ENCODE data around the gene IL13RA1. TPM values are rescaled to one million over a fixed set of nuclear protein-coding genes. Genes with fewer than 3 reads are reported as not detected.

Gene IL13RA1
- total and polyA plus RNA-seq, 8 donors, result 18.5 to 110 (median 39.5) TPM

- no peak overlapping the region for H3K27ac ChIP-seq
- H3K27me3 ChIP-seq, result no peaks in the 10 kb centered on the region
- no peak overlapping the region for H3K4me3 ChIP-seq
- 77 to 83% (median 79%) methylated on average over 2 of the region's 2 CpGs for WGBS, 5 donors
- no peaks in the 10 kb centered on the region for H3K9me3 ChIP-seq
- peaks cover 0 to 18% (median 9%) of the 10 kb centered on the region in 4 donors for H3K36me3 ChIP-seq
- no peak for DNase-seq
- intact Hi-C loops (cut with DNase I; ENCODE audit: low total_unique reads), result no loop called here
- H3K4me1 ChIP-seq, result peaks cover 0 to 17% (median 4%) of the 10 kb centered on the region in 4 donors
- TF ChIP-seq EP300 (IDR thresholded peaks at IDR 0.05) (no peak), POLR2AphosphoS5 (IDR thresholded peaks at IDR 0.05) (no peak)
Measured at GRCh38 chrX:118745570-118745969, 18.2 kb downstream of the IL13RA1 start.

GRCh38 chrX:118751950-118752783, 24.8 kb downstream of the IL13RA1 start:
- WGBS, 5 donors, result 72 to 88% (median 78%) methylated on average over 9 of the region's 9 CpGs
- intact Hi-C loops (cut with DNase I; ENCODE audit: low total_unique reads), result no loop called here
- no peak overlapping the region for H3K4me3 ChIP-seq

GRCh38 chrX:118755633-118756032, 28.2 kb downstream of the IL13RA1 start:
- H3K27ac ChIP-seq, result no peak overlapping the region
- peaks cover 0 to 26% (median 7%) of the 10 kb centered on the region in 4 donors for H3K36me3 ChIP-seq
- WGBS, 5 donors, result 69 to 91% (median 80%) methylated on average over 4 of the region's 4 CpGs
- DNase-seq, result no peak
- H3K9me3 ChIP-seq, result no peaks in the 10 kb centered on the region
- no peak for TF ChIP-seq POLR2AphosphoS5 (IDR thresholded peaks at IDR 0.05)
- no peak for TF ChIP-seq CTCF (IDR thresholded peaks at IDR 0.05)
- TF ChIP-seq EP300 (IDR thresholded peaks at IDR 0.05), result no peak
- TF ChIP-seq POLR2A (IDR thresholded peaks at IDR 0.05), result no peak
- no peak overlapping the region for H3K4me3 ChIP-seq
- H3K4me1 ChIP-seq, result peaks cover 0 to 14% (median 0%) of the 10 kb centered on the region in 4 donors
- no peaks in the 10 kb centered on the region for H3K27me3 ChIP-seq
- intact Hi-C loops (cut with DNase I; ENCODE audit: low total_unique reads), result no loop called here

More at GRCh38 chrX:118751950-118752783, 24.8 kb downstream of the IL13RA1 start:
- Histone ChIP-seq H3K4me1 (peaks cover 0 to 8% (median 0%) of the 10 kb centered on the region in 4 donors), H3K27me3 (no peaks in the 10 kb centered on the region), H3K36me3 (peaks cover 0 to 26% (median 16%) of the 10 kb centered on the region in 4 donors), H3K27ac (no peak overlapping the region), H3K9me3 (no peaks in the 10 kb centered on the region)
- DNase-seq, result no peak
- TF ChIP-seq POLR2A (IDR thresholded peaks at IDR 0.05) (no peak), EP300 (IDR thresholded peaks at IDR 0.05) (no peak), POLR2AphosphoS5 (IDR thresholded peaks at IDR 0.05) (no peak), CTCF (IDR thresholded peaks at IDR 0.05) (no peak)

- intact Hi-C loops (cut with DNase I; ENCODE audit: low total_unique reads), result no loop called here
- H3K27me3 ChIP-seq, result no peaks in the 10 kb centered on the region
- no peak for TF ChIP-seq EP300 (IDR thresholded peaks at IDR 0.05)
- TF ChIP-seq POLR2AphosphoS5 (IDR thresholded peaks at IDR 0.05), result no peak
- no peak for TF ChIP-seq POLR2A (IDR thresholded peaks at IDR 0.05)
- TF ChIP-seq CTCF (IDR thresholded peaks at IDR 0.05), result no peak
- no peak for DNase-seq
- H3K9me3 ChIP-seq, result no peaks in the 10 kb centered on the region
- WGBS, 5 donors, result 77 to 96% (median 82%) methylated on average over 2 of the region's 2 CpGs
- peaks cover 0 to 14% (median 0%) of the 10 kb centered on the region in 4 donors for H3K4me1 ChIP-seq
- no peak overlapping the region for H3K27ac ChIP-seq
- no peak overlapping the region for H3K4me3 ChIP-seq
- peaks cover 0 to 24% (median 7%) of the 10 kb centered on the region in 4 donors for H3K36me3 ChIP-seq
Measured at GRCh38 chrX:118756101-118756500, 28.7 kb downstream of the IL13RA1 start.

GRCh38 chrX:118758511-118758910, 31.1 kb downstream of the IL13RA1 start:
- intact Hi-C loops (cut with DNase I; ENCODE audit: low total_unique reads), result no loop called here
- DNase-seq, result no peak

More at GRCh38 chrX:118758511-118758910, 31.1 kb downstream of the IL13RA1 start:
- peaks cover 0 to 21% (median 10%) of the 10 kb centered on the region in 4 donors for H3K36me3 ChIP-seq
- H3K27ac ChIP-seq, result no peak overlapping the region
- H3K9me3 ChIP-seq, result no peaks in the 10 kb centered on the region
- no peaks in the 10 kb centered on the region for H3K27me3 ChIP-seq
- H3K4me1 ChIP-seq, result peaks cover 0 to 14% (median 3%) of the 10 kb centered on the region in 4 donors
- no peak for TF ChIP-seq EP300 (IDR thresholded peaks at IDR 0.05)
- no peak for TF ChIP-seq CTCF (IDR thresholded peaks at IDR 0.05)
- TF ChIP-seq POLR2AphosphoS5 (IDR thresholded peaks at IDR 0.05), result no peak
- TF ChIP-seq POLR2A (IDR thresholded peaks at IDR 0.05), result no peak
- H3K4me3 ChIP-seq, result no peak overlapping the region
- 53 to 86% (median 75%) methylated on average over 2 of the region's 2 CpGs for WGBS, 5 donors

Measured in stomach (tissue), 9 donors.